Kidney tubule cell (primary cell): ENCODE data around the gene ST6GAL1.
"Not testable (repeated sequence)": the region's sequence is repeated elsewhere in the genome, so short reads cannot be mapped to it uniquely, and the experiment has no call there.

Source experiments
- DNase-seq: peaks from one replicate; pipeline ENCODE4 v3.0.0-alpha.2; 2018; ENCODE audit warnings: low spot score

Gene ST6GAL1

GRCh38 chr3:187021748-187022402, 91.5 kb downstream of the ST6GAL1 start:
- DNase-seq = no peak

- no peak for DNase-seq
These were observed 92.2 kb downstream of the ST6GAL1 start for GRCh38 chr3:187022403-187023029.

GRCh38 chr3:187023340-187023739, 93.0 kb downstream of the ST6GAL1 start:
- DNase-seq = not testable (repeated sequence)

DNA sequence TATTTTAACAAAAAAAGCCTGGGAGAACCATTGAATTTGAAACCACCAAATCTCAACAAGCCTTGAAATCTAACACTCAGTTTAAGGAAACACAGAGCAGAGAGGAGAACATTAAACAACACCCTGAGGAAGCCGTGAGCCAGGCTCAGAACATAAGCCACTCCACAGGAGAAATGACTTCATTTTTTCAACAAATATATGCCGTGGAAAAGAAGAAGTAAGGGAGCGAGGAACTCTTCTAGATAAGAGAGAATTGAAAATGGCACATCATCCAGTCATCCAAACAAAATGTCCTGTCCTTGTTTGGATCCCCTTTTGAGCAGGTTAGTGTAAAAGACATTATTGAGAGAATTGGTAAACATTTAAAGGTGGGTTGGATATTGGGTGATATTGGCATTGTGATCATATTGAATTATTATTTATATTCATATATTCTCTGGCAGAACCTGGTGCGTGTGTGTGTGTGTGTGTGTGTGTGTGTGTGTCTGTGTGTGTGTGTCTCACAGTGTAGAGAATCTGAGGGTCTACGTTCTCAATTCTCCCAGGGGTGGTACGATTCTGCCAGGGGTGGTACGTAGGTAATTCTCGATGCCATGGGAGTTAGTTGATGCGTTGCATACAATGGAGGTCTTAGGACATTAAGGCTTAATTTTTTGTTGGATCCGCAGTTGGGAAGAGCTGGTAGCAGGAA, 94.4 kb downstream of the ST6GAL1 start:
- DNase-seq = no peak

- no peak for DNase-seq
These were observed 94.9 kb downstream of the ST6GAL1 start for GRCh38 chr3:187025254-187025655.

- peak; percentile 43 for DNase-seq
These were observed 95.5 kb downstream of the ST6GAL1 start for GRCh38 chr3:187025656-187026316.

DNA sequence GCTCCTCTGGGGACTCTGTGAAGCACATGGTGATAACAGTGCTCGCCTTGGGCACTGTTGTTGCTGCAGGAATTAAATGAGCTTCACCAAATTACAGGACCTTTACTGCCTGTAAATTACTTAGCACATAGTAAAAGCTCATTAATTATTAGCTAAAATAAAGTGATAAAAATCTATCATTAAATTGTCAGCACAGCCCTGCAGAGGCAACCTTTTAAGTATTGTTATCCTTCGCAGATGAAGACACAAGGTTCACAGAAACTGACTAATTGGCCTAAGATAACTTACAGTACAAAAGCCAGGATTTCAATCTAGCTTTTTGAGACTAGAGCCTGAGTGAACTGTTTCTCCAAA, 96.0 kb downstream of the ST6GAL1 start:
- no peak for DNase-seq

DNA sequence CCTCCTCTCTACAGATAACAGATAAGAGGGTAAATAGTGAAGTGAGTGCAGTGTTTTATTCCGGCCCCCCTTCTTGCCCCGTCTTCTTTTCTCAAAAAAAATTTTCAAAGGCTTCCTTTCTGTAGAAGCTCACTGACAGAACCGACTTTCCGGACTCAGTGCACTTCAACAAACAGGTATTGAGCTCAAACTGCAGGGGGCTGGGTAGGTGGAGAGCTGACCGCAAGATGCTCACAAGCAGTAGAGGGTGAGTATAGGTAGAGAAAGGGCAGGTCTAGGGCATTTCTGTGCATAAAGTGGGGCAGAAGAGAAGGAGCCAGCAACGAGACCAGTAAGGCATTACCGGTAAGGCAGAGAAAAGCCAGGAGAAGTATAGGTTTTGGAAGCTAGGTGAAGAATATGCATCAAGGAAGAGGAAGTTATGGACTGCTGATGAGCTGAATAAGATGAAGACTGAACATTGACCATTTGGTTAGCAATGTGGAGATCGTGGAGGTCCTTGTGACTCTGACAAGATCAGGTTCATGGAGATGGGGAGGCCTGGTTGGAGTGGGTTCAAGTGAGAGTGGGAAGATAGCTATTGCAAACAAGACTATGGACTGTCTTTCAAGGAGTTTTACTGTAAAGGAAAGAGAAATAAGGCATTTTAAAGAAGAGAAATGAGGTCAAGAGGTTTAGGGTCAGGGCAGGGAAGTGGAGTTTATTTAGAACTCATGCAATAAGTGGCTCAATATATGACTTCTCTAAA, 97.4 kb downstream of the ST6GAL1 start:
- DNase-seq = no peak

DNA sequence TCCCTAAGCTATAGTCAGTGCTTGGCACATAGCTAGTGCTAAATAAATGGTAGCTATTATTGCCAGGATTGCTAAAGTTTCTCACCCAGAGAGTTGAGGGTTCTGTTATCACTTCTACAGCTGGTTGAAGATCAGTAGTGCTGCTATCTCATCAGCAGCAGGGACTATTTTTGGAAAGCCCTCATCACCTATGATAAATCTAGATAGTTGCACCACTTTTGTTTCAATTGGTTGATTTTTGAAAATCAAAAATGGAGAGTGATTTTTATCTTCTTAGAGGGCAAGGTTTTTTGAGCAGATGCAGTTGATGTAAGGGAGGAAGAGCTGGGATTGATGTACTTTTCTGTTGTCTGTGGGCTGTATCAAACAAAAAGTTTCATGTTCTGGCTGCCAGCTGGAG, 101.6 kb downstream of the ST6GAL1 start:
- DNase-seq = no peak

DNA sequence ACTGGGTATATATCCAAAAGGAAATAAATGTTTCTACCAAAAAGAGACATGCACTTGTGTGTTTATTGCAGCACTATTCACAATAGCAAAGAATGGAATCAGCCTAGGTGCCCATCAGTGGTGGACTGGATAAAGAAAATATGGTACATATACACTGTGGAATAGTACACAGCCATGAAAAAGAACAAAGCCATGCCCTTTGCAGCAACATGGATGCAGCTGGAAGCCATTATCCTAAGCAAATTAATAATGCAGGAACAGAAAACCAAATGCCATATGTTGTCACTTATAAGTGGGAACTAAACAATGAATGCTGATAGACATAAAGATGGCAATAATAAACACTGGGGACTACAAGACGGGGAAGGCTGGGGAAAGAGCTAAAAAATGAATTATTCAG, 106.1 kb downstream of the ST6GAL1 start:
- DNase-seq = no peak

DNA sequence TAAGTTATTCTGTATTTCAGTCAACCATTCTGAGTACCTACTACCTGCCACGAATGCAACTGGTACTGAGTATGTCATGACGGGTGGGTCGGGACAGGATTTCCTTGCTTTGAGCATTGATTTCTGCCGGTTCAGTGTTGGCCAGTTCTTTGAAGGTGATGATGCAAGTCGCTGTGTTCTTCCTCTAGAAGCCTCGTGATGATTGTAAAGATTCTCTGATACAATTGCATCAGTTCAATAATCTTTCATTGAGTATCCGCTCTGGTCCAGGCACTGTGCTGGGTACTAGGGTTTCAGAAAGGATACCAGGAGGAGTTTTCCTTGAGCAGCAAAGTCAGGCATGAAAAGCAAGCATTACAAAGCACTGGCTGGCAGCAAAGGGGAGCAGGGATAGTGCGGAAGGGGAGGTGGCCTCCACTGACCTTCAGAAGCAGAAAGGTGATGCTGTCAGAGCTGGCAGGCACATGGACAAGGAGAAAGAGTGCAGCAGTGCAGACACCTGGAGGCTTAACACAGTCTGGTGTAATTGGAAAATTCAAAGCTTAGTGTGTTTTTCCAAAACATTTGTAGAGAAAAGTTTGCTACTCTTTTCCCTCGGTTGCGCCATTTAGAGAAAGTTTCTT, 108.9 kb downstream of the ST6GAL1 start:
- DNase-seq = no peak

GRCh38 chr3:187039723-187040414, 109.5 kb downstream of the ST6GAL1 start:
- no peak for DNase-seq

DNA sequence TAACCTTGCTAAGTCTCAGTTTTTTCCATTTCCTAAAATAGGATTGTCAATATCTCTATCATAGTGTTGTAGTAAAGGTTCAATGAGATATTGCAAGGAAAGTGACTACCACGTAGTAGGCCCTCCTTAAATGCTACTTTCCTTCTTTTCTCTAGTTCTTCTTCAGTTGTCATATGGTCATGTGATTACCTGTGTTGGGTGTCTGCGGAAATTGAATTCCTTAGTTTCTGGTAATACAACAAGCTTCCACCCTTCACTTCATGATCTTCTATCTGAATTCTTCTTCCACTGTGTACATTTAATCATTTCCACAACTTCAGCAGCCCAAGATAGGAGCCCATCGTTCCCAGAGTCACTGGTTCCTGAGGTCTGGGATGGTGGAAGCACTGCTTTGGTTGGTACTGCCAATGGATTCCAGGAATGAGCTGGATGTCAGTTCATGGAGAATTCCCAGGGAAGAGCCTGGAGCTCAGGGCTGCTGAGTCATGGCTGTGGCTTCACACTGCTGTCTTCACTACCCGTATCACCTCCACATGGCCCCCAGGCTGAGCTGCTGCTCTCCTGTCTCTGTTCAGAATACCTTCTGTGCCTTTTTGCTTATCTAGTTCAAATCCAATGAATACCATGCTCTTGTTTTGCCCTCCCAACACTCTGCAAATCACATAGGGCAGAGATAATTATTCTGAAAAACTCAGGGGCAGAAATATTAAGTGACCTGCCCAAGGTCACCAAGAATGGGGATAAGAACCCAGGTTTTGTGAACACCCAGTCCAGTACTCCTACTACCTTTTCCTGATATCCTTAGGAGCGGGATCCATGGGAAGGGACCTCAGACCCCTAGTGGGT, 110.4 kb downstream of the ST6GAL1 start:
- DNase-seq = peak; percentile 71

- DNase-seq = no peak
These were observed 111.3 kb downstream of the ST6GAL1 start for GRCh38 chr3:187041362-187042307.

DNA sequence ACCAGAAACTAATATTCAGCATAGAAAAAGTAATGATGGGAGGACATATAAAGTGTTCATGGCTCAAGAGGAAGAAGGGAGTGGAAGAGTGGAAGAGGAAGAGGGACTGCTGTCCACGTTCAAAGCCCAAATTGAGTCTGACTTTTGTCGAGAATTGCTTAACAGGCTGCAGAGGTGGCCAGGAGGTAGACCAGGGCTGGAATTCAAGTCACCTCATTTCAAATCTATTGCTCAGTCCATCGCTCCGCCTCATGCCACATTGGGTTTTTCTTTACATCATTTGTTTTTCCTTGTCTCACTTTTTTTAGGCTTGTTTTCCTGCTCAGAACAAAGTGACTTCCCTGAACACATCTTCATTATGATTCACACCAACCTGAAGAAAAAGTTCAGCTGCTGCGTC, 112.0 kb downstream of the ST6GAL1 start:
- DNase-seq = no peak

- no peak for DNase-seq
These were observed 112.6 kb downstream of the ST6GAL1 start for GRCh38 chr3:187042874-187043458.

DNA sequence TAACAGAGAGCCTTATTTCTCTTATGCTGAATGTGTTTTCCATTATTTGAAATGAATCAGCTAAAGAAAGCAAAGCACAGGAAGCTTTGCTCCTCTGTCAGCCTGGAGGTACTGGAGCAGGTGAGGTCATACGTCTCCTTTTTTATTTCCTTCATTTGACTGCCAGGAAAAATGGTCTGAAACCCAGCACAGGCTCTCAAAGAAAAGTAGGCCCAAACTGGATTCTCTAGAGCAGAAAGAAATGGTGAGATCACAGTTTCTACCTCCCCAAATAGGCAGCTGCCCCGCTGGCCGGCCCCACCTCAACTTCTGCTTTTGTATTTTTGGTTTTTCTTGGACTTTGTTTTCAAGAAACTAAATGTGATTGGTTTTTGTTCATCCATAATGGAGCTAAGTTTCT, 113.9 kb downstream of the ST6GAL1 start:
- peak; percentile 70 for DNase-seq

DNA sequence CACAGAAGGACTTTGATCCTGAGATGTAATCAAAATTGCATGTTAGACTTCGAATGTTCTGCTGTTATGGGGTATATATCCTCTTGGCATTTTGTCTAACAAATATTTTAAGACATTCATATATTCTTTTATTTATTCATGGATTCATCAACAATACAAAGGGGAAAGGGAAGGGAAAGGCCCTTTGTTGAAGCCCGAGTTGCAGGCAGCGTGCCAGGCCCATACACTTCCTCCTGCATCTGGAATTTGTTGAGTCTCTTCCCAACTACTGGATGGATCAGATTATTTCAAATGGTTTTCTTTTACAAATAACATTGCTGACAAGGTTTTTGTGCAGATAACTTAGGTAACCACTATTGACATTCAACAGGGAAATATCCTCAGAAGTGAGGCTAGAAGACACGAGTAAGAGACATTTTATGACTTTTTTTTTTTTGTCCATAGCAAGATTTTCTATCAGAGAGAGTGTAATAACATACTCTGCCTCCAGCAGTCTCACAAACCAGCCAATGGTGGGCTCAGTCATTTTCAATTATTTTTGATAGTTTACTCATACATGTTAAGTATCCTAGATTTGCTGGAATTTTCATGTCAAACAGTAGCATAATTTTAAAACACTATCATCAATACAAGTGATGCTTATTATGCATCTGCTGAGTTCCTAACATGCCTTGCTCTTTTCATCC, 114.7 kb downstream of the ST6GAL1 start:
- DNase-seq = no peak
